Choroid plexus epithelial cell (primary cell): ENCODE data around the gene KCNQ1.
A peak's percentile ranks its signal among the peaks of the same experiment; 100 is the strongest.

Experiments
- DNase-seq: peaks from one replicate; pipeline ENCODE4 v3.0.0-alpha.2; 2010; ENCODE audit warnings: low read depth
- H3K4me3 ChIP-seq: 2 replicates; pipeline ENCODE4 v1.5.1; 2011; ENCODE audit warnings: low read depth, mild to moderate bottlenecking, control low read depth, low read length, moderate library complexity
- TF ChIP-seq, protein P1 (sequence below): conservative IDR thresholded peaks from 2 replicates; pipeline ENCODE4 v1.5.1; 2011; ENCODE audit warnings: low read depth, mild to moderate bottlenecking, control low read depth, inconsistent platforms, low read length, moderate library complexity

The KCNQ1 gene

DNA sequence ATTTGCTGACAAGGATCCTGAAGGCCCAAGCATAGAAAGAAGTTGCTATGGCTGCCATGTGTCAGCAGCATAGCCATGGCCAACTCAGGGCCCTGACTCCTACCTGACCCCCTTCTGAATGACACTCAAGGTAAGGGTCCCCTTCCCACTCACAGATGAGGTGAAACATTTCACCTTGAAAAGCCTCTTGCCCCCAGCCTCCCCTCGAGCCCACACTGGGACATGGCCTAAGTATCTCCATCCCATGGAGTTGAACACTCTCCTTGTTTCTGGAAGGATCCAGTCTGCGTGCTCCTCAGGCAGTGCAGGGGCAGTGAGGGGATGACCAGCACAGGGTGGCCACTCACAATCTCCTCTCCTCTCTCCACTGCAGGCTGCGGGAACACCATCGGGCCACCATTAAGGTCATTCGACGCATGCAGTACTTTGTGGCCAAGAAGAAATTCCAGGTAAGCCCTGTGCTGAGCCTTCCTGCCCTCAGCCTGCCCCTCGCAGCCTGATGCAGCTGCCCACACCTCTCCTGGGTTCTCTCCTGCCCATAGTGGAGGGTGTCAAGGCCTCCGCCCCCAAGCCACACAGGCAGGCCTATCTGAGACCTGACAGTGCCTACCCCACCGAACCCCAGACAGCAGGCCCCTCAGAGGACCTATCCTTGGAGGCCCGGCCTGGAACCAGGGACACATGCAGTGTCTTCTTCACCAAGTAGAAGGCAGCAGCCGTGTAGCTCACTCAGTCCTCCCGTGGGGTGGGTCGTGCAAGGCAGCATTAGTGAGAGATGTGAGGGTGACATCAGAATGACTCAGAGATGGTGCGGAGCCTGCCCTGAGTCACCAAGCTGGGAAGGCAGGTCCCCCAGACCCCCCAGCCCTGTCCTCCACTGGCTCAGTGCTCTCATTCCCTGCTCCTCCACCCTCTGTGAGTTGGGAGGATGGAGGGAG is 323.9 kb downstream of the KCNQ1 start:
- TF ChIP-seq, protein P1, sequence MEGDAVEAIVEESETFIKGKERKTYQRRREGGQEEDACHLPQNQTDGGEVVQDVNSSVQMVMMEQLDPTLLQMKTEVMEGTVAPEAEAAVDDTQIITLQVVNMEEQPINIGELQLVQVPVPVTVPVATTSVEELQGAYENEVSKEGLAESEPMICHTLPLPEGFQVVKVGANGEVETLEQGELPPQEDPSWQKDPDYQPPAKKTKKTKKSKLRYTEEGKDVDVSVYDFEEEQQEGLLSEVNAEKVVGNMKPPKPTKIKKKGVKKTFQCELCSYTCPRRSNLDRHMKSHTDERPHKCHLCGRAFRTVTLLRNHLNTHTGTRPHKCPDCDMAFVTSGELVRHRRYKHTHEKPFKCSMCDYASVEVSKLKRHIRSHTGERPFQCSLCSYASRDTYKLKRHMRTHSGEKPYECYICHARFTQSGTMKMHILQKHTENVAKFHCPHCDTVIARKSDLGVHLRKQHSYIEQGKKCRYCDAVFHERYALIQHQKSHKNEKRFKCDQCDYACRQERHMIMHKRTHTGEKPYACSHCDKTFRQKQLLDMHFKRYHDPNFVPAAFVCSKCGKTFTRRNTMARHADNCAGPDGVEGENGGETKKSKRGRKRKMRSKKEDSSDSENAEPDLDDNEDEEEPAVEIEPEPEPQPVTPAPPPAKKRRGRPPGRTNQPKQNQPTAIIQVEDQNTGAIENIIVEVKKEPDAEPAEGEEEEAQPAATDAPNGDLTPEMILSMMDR = no peak
- H3K4me3 ChIP-seq = no peak overlapping the region
- DNase-seq = peak; percentile 49

DNA sequence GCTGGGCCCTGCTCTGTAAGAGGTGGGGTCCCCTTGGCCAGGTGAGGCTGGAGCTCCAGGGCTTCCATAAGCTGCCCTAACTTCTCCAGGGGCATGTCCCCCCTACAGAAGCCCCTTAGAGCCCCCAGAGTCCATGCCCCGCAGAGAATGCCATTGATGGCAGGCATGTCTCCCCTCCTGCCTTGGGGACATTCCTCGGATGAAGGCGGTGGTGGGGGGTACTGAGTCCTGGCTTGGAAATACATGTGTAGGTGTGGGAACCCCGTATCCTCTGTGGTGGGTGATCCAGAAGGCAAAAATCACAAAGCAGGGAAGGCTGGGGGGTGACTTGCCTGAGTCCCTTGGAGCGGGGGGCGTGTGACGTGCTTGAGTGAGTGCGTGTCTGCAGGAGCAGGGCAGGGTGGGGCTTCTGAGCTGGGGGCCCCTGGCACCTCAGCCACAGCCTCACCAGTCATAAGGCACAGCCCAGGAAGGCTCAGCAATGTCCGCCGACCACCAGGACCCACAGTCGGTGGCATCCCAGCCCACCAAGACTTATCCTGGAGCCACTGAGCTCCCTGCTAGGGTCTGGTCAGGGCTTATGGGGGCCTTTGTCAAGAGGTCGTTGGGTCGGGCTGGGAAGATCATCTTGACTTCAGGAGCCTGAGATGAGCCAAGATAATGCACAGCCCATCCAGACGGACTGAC is 324.7 kb downstream of the KCNQ1 start:
- DNase-seq = no peak
- no peak overlapping the region for H3K4me3 ChIP-seq
- TF ChIP-seq, protein P1 = no peak

DNA sequence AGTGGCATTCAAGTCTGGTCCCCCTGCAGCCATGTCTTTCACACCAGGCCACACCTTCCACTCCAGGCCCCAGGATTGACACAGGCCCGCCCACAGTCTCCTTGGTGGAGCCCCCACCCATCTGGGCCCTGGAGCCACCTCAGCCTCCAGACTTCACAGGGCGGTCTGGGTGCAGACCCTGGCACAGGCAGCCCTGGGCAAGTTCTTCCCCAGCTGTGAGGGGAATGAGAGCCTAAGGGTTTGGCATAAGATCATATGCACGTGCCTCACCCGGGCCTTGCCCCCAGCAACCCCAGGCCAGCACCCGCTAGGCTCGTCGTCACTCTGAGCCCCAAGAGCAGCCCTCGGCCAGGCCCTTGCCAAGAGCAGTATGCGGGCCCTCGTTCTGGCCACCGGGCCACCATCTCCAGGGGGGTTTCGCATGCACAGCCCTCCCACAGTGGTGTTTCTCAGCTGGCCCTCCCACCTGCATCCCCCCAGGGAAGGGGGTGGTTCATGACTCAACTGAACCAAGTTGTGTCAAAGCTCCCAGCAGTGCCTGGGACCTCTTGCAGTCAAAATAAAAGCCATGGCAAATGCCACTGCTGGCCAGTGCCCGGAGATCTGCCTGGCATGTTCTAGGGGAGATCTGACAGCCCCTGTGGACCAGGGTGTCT is 325.4 kb downstream of the KCNQ1 start:
- H3K4me3 ChIP-seq = no peak overlapping the region
- no peak for DNase-seq
- TF ChIP-seq, protein P1 = no peak

DNA sequence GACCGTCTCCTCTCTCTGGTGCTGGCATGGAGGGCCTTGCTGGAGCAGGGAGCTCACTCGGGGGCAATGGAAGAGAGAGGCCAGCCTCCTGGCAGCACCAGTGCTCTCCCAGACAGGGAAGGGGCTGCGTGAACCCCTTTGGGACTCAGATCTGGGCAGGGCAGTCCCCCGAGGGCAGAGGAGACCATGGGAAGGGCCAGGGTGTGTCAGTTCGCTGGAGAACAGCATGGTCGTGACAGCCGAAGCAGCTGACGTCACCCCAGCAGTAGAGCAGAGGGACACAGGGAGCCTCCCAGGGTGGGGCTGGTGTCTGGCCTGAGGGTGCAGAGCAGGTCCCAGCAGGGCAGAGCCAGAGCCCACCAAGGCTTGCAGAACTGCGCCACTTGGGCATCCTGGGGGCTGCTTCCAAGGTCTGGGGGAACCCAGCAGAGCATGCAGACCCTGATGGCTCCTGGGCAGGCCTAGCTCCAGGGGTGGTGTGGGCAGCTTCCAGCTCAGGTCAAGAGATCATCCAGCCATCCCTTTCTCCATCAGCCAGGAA is 326.0 kb downstream of the KCNQ1 start:
- no peak for DNase-seq
- TF ChIP-seq, protein P1 = no peak
- no peak overlapping the region for H3K4me3 ChIP-seq

DNA sequence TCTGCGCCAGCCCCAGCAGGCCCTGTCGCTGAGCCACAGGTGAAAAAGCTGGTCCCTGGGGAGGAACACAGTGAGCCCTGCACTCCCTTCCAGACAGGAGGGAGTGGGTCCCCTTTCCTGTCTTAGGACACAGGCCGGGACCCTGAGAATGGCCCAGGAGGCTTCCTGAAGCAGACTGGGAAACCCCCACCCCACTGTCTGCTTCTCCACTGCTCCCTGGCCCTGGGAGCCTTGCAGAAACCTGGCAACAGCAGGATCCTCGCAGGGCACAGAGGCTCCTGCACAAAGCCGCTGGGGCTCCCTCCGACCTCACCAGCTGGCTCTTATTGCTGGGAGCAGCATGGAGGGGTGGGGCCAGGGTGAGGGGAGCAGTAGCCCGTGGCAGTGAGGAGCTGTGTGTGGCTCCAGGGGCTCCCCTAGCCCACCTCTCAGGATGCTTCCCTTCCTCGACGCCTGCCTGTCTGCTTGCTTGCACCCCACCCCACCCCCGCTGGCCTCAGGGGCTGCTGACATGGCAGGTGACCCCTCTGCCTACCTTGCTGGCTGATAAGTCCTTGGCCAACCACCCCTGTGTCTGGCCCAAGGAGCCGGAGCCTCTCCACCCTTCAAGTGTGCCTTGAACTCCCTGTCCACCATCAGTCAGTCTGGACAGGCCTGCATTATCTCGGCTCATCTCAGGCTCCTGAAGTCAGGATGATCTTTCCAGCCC is 327.1 kb downstream of the KCNQ1 start:
- DNase-seq = no peak
- no peak overlapping the region for H3K4me3 ChIP-seq
- TF ChIP-seq, protein P1 = no peak

DNA sequence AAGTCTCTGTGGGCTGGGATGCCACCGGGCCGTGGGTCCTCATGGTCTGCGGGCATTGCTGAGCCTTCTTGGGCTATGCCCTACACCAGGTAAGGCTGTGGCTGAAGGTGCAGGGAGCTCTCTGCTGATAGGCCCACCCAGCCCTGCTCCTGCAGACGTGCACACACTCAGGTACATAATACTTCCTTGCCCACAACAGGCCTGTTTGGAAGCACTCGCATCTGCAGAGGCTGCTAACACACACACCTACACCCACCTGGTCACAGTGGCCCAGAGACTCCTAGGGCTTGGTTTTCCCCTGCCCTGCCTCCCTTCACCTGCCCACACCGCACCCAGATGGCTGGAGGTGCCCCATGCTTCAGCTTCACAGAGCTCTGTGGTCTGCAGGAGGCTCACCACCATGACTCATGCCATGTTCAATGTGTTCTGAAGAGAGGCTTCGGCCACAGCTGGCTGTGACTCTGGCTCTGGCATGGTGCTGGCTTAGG is 327.8 kb downstream of the KCNQ1 start:
- TF ChIP-seq, protein P1 = no peak
- no peak overlapping the region for H3K4me3 ChIP-seq
- peak; percentile 43 for DNase-seq
